GM21825 (cell line): ENCODE results near the gene SLC2A11.
"Not testable (repeated sequence)": the region's sequence is repeated elsewhere in the genome, so short reads cannot be mapped to it uniquely, and the experiment has no call there.

Source experiments
- ATAC-seq: cut with Tn5 transposase; IDR thresholded peaks from one replicate; pipeline ENCODE4 v1.9.1; 2021; ENCODE audit warnings: mild to moderate bottlenecking, moderate library complexity; ENCODE audit not compliant: unreplicated experiment

SLC2A11 gene

DNA sequence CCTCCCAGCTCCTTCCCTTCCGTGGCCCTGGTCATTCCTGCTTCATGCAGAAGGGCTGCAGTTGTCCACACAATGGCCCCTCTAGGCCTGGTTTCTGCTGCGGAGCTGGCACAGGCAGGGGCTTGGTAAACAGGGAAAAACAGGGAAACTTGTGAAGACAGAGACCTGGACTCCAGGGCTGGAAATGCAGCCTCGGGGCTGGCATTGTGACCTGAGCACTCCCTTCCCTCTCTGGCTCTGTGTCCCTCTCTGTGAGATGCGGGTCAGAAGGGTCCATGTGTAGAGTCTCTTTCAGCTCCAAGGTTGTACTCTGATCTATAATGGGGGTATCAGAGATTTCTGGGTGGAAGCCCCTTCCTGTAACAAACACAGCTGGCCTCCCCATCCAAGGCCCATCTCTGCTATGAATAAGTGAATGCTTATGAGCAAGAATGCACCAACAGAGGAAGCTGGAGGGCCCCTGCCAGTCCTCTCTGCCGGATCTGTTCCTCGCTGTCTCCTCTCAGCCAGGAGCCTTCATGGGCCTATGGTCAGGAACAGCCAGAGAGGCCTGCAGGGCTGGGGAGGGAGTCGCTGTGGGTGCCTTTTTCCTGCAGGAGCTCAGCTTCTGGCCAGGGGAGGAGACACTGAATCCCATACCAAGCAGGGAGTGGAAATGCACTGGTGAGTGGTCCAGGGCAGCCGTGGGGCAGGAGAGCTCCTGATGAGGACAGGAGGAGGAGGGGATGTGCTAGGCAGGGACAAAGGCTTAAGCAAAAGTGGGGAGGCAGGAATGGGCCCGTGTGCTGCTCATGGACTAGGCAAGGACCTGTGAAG is 12.2 kb upstream of the SLC2A11 start:
- no peak for ATAC-seq

DNA sequence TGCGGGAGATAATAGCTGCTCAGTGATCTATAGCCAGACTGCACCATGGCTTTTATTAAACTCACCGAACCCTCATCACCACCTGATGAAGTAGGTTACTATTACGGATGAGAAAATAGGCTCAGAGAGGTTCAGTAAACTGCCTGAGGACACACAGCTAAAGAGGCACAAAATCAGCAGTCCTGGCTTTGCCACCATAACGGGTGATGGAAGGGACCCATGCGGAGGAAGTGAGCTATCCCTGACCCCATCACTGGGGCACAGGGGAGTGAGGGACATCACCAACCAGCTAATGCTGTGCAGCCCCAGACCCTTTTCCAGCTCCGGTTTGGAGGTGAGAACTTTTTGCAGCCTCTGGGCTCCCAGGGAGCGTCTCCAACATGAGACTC is 11.6 kb upstream of the SLC2A11 start:
- ATAC-seq, result no peak

DNA sequence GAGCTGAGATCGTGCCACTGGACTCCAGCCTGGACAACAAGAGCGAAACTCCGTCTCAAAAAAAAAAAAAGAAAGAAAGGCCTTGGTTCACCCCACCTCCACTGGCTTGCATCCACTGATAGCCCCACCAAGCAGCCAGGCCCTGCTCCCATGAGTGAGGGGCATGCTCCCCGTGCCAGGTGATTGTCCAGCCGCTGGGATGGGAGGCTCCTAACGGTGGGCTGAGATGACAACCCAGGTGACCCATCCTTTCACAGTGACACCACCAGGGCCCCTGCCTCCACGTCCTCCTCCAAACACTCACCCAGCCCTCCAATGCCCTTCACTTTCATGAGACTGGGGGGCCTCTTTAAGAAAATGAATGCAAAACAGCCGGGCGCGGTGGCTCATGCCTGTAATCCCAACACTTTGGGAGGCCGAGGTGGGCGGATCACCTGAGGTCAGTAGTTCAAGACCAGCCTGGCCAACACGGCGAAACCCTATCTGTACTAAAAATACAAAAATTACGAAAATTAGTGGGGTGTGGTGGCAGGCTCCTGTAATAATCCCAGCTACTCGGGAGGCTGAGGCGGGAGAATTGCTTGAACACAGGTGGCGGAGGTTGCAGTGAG is 10.3 kb upstream of the SLC2A11 start:
- no peak for ATAC-seq

DNA sequence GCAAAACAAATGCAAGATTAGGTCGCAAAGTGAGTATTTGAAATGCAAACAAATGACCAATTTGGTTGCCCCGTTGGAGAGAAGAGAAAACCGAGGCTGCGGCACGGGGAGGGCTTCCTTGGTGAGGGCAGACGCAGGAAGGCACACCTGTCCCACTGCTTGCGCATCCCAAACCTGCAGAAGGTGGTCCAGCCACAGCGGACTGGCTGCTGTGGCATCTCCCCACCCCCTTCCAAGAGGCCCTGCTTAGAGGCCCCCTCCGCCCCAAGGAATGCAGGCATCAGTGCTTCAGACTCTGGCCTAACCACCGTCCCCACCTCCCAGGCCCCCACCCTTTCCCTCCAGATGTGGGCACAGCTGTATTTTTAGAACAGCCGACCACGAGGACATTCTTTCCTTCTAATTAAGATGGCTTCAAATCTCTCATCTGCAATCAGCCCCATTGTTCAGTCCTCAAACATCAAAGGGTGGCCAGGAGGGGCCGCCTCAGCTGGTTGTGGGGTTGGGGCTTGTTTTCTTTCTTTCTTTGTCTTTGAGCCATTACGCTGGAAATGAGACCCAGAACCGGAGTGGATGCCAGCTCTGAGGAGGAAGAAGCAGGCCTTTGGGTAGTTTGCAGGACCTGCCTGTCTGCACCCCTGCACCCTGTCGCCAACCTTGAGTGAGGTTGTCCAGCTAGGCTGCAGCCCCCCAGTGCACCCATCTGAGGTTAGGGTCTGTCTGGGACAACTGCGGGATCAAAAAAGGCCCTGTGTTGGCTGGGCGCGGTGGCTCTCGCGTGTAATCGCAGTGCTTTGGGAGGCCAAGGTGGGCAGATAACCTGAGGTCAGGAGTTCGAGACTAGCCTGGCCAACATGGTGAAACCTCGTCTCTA is 9.4 kb upstream of the SLC2A11 start:
- ATAC-seq, result no peak

DNA sequence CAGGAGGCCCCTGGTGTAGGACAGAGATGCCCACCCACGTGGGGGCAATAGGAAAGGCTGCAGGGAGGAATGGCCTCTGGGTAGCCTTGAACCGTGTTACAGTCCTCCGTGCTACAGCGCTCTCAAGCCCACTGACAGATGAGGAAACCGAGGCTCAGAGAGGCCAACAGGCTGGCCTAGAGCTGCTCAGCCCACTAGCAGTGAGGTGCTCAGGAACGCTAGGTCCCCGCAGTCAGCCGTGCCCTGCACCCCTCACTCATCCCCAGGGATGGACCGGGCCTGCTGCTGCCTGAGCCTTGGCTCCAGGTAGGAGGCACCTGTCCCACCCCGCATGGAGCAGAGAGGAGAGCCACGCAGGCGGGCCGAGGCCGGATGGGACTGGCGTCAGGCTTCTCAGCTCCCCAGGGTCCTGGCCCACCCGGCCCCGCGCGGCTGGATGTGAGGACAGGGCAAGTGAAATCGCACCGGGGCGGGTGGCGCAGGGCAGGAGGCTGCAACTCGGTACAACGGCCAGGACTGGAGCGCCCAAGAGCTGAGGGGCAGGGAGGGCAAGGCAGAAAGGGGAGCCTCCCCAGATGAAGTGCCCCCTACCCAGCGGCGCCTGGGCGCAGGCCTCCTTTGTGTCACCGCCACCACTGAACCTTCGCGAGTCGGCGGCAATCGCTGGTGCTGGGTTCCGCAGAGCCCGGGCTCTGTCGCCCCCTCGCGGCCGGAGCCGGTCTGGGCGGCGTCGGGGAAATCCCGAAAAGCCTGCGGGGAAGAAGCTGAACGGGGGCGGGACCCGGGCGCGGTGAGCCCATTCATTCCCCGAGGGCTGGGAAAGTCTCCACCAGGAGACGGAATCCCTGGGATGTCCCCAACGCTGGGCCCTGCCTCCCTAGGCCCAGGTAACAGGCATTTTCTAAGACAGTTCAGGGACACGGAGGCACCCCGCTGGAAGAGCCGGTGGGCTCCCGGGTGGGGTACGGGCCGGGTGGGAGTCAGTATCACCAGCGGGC is 8.4 kb upstream of the SLC2A11 start:
- ATAC-seq, result peak; percentile 38

DNA sequence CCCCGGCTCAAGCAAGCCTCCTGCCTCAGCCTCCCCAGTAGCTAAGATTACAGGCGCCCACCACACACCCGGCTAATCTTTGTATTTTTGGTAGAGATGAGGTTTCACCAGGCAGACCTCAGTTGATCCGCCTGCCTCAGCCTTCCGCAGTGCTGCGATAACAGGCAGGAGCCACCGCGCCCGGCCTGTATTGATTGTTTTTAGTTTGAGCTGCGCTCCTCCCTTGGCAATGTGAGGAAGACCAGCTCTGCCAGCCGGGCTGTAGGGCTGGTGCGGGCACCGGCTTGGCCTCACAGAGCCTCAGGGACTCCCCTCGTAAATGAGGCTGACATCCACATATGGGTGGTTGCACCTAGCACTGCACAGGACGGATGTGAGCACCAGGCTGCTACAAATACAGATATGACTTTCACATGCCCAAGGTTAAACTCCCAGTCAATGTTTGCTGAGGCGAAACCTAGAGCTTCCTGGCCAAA is 7.5 kb upstream of the SLC2A11 start:
- ATAC-seq, result peak; percentile 48

DNA sequence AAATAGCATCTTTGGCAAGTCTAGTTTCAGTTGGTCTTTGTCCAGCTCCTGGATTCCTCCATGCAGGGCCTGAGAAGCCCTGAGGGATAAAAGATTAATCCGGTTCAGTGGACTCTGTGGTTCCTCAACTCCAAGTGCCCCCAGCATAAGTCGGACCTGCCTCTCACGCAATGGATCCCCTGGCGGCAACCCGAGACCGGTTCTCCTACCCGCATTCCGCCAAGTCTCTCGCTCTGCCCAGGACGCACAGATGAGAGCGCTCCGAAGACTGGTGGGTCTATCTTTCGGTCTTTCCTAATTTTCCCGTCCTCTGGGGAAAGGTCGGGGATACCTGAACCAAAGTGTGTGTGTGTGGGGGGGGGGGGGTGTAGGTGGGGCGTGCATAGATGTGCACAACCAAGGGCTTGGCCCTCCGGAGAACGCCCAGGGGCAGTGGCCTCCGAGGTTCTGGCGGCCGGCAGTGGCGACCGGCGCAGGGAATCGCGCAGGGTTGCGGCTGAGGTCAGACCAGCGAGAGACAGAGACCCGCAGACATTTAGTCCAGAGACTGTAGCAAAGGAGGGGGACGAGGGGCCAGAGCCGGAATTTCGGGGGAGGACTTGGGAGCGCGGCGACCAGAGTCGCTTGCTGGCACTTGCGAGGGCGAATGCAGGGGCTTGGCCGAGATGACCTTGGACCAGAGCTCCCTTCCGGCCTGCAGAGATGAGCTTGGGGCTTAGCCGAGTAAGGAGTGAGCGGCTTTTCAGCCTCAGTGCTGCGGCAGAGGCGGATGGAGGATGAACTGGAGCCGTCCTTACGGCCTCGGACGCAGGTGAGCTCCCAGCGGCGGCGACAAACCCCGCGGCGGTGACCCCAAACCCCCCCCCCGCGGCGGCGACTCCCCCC is 712 bp upstream of the SLC2A11 start:
- peak; percentile 42 for ATAC-seq

DNA sequence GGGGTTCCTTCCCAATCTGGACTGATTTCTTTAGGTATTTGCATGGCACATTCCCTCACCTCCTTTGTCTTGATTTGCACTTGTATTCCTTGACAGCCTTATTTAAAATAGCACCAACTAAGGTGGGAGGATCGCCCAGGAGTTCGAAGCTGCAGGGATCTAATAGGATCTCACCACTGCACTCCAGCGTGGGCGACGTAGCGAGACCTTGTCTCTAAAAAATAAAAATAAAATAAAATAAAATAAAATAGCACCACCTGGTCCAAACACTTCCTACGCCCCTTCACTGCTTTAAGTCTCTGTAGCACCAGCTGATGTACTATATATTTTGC is 775 bp downstream of the SLC2A11 start:
- ATAC-seq, result no peak

DNA sequence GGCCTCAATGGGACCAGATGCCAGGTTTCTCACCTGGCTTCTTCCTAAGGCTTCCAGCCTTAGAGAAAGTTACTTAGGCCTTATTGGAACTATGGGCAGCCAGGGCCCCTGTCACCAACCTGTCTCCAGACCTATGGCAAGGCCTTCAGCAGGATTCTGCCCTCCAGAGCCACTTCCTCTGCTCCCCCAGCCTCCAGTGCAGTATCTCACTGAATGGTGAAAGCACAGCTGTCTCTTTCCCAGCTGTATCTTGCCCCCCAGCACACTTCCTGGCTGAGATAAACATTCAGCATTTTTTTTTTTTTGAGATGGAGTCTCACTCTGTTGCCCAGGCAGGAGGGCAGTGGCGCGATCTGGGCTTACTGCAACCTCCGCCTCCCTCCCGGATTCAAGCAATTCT is 1.5 kb downstream of the SLC2A11 start:
- ATAC-seq, result no peak

DNA sequence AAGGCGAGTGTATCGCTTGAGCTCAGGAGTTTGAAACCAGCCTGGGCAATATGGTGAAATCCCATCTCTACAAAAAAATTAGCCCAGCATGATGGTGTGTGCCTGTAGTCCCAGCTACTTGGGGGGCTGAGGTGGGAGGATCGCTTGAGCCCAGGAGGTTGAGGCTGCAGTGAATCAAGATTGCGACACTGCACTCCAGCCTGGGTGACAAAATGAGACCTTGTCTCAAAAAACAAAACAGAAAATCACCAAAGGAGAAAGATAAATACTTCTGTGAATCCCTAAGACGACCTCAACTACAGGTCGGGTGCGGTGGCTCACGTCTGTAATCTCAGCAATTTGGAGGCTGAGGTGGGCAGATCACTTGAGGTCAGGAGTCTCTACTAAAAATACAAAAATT is 2.5 kb downstream of the SLC2A11 start:
- ATAC-seq, result not testable (repeated sequence)

DNA sequence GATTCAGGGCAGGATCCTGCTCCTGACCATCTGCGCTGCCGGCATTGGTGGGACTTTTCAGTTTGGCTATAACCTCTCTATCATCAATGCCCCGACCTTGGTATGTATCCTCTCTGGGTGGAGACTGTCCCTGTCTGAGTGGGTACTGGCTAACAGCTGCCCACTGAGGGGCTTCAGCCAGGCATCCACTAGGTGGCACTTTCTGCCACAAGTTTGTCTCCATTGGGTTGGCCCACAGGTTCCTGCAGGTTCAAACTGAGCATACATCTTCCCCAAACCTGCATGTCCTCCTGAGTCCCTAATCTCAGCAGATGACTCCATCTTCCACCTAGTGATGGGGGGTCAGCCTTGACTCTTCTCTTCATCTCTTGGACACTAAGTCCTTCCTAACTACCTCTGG is 4.4 kb downstream of the SLC2A11 start:
- ATAC-seq, result no peak

DNA sequence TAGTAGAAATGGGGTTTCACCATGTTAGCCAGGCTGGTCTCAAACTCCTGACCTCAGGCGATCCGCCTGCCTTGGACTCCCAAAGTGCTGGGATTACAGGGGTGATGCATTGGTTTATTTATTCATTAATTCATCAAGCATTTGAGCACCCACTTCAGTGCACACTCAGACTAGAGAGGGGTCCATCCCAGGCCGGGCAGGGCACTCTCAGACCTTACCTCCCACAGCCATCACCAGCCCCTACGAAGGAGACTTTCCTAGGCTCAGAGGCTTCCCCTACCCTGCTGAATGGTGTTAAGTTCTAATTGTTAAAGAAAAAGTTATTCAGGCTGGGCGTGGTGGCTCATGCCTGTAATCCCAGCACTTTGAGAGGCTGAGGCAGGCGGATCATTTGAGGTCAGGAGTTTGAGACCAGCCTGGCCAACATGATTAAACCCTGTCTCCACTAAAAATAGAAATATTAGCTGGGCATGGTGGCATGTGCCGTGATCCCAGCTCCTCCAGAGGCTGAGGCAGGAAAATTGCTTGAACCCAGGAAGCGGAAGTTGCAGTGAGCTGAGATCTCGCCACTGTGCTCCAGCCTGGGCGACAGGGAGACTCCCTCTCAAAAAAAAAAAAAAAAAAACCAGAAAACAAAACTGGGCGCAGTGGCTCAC is 7.0 kb downstream of the SLC2A11 start:
- ATAC-seq, result not testable (repeated sequence)

DNA sequence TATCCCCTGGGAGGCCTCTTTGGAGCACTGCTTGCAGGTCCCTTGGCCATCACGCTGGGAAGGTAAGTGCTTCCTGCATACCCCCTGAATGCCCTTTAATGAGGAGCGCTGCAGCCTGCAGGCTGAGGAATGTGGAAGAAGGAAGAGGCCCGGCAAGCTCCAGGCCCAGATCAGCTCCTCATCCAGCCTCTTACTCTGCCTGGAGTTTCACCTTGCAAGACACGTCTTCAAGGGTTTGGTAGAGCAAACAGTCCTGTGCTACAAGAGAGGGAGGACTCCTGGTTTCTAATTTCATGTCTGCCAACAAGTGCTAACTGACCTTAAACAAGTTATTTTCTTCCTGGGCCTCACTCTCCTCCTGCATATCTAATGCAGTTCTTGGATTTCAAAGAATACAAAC is 10.9 kb downstream of the SLC2A11 start:
- ATAC-seq, result no peak

DNA sequence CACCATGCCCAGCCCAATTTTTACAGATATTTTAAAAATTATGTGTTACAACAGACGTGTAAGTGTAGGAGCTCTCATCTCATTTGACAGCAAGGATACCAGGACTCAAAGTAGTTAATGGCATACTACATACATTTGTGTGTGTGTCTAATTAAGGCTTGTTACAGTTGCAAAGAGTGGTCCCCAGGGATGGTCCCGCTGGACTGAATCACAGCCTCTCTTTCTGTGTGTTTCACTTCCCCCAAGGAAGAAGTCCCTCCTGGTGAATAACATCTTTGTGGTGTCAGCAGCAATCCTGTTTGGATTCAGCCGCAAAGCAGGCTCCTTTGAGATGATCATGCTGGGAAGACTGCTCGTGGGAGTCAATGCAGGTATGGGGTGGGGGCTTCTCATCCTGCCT is 17.2 kb downstream of the SLC2A11 start:
- ATAC-seq, result no peak

DNA sequence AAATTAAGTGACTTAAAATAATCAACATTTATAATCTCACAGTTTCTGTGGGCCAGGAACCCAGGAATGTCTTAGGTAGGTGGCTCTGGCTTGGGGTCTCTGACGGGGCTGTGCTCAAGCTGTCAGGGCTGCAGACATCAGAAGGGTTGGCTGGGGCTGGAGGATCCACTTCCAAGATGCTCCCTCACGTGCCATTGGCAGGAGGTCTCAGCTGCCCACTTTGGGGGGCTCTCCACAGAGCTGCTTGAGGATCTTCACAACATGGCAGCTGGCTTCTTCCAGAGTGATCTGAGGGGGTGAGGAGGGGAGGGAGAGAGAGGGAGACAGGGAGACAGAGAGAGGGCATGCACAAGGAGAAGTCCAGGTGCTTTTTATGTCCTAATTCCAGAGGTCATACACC is 18.1 kb downstream of the SLC2A11 start:
- no peak for ATAC-seq

DNA sequence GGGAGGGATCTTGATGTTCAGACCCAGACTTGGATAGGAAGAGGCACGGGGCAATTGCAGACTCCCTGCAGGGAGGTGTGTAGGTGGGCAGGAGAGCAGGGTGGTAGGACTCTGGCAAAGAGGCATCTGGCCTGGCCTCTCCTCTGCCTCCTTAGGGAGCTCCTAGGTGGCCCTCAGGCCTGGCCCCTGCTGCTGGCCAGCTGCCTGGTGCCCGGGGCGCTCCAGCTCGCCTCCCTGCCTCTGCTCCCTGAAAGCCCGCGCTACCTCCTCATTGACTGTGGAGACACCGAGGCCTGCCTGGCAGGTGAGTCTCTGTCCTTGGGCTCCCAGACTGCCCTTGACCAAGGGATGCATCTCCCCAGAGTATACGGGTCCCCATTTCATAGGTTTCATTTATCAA is 19.9 kb downstream of the SLC2A11 start:
- no peak for ATAC-seq

DNA sequence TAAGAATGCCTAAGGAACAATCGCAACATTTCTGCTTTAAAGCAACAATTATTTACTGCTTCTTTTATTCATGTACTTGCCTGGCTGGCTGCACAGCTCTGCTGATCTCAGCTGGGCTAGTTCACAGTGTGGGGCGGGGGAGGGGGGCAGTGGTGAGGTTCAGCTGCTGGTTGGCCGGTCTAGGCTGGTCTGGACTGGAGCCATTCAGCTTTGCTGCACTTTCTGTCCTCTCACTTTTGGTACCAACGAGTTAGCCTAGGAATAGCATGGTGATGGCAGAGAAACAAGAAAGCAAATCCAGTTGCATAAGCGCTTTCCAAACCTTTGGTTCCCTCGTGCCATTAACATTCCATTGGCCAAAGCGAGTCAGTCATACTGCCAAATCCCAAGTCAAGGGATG is 20.5 kb downstream of the SLC2A11 start:
- ATAC-seq, result no peak

DNA sequence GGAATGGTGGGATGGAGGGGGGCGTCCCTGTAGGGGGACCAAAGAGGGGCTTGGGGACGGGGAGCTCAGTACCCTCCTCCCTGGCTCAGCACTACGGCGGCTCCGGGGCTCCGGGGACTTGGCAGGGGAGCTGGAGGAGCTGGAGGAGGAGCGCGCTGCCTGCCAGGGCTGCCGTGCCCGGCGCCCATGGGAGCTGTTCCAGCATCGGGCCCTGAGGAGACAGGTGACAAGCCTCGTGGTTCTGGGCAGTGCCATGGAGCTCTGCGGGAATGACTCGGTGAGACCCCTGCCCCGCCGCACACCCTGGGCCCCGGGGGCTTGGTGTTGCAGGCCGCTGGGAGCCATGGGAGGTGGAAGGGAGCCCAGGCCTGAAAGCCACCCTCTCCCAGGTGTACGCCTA is 24.7 kb downstream of the SLC2A11 start:
- no peak for ATAC-seq

DNA sequence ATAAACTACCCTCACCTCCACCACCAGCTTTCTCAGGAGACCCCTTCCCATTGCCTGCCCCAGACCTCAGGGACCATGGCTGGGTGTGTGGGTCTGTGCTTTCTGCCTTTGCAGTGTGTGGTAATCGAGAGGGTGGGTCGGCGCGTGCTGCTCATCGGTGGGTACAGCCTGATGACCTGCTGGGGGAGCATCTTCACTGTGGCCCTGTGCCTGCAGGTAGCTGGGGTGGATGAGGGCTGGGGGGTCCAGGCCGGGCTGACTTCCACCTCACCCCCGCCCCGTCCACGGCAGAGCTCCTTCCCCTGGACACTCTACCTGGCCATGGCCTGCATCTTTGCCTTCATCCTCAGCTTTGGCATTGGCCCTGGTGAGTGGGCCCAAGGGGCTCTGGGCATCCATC is 26.0 kb downstream of the SLC2A11 start:
- ATAC-seq, result no peak
